ENCODE data around the gene ERP27. TPM values are rescaled to one million over a fixed set of nuclear protein-coding genes. Genes with fewer than 3 reads are reported as not detected.

Gene ERP27
- total RNA-seq, 1 donor from 2014 or later, result 1.0 TPM

DNA sequence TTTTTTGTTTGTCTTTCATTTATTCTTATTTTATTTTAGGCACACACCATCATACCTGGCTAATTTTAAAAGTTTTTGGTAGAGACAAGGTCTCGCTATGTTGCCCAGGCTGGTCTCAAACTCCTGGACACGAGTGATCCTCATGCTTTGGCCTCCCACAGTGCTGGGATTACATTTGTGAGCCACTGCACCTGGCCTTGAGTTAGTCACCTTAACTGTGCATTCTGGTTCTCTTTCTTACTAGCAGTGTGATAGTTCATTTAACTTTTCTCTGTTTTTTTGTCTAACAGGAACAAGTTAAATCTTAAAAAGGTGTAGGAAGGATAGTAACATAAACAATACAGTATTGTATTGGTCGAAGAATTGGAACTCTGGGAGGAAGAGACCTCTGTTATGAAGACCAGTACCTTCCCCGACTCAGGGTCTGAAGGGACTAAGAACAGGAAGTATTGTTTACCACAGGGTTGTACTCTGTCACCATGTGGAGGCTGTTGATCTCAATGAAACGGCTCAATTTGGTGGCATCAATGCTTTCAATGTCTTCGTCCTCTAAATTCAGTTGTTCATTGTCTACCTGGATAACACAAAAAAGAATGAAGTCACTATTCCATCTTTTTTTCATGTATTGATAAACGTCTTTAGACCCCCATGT is 17.7 kb downstream of the ERP27 start:
- Histone ChIP-seq H3K79me2 (ENCODE audit: insufficient read depth, low read length) (no peaks in the 10 kb centered on the region), H3K4me3 (ENCODE audit: insufficient read depth, low read depth, low read length) (no peak overlapping the region), H2AFZ (ENCODE audit: low read depth, low read length) (no peak overlapping the region), H3K4me1 (ENCODE audit: insufficient read depth, low read length) (no peaks in the 10 kb centered on the region), H3K36me3 (ENCODE audit: insufficient read depth, low read length) (no peaks in the 10 kb centered on the region), H3K27ac (ENCODE audit: low read depth, low read length) (no peak overlapping the region), H3K4me2 (ENCODE audit: low read length) (no peak overlapping the region), H4K20me1 (ENCODE audit: insufficient read depth, low read length) (no peaks in the 10 kb centered on the region), H3K9me3 (ENCODE audit: insufficient read depth, low read depth, low read length) (no peaks in the 10 kb centered on the region), H3K27me3 (ENCODE audit: insufficient read depth, low read length) (no peaks in the 10 kb centered on the region), H3K9ac (ENCODE audit: low read length) (no peak overlapping the region)
- no peaks in the 10 kb centered on the region for H3K36me3 Mint-ChIP-seq (ENCODE audit: low read depth, unreplicated experiment)
- no peak for DNase-seq (ENCODE audit: low read depth)
- H3K4me1 Mint-ChIP-seq (ENCODE audit: low read depth, unreplicated experiment), result no peaks in the 10 kb centered on the region
- no peak overlapping the region for H3K4me3 Mint-ChIP-seq (ENCODE audit: unreplicated experiment)
- no peak for FAIRE-seq
- peaks cover 3% of the 10 kb centered on the region for H3K27me3 Mint-ChIP-seq (ENCODE audit: low read depth, unreplicated experiment)
- H3K9me3 Mint-ChIP-seq (ENCODE audit: unreplicated experiment), result no peaks in the 10 kb centered on the region
- no peak overlapping the region for H3K27ac Mint-ChIP-seq (ENCODE audit: unreplicated experiment)
- no peak for TF ChIP-seq EZH2 (IDR thresholded peaks at IDR 0.05; ENCODE audit: insufficient read depth, low read length)
- TF ChIP-seq, protein P1, sequence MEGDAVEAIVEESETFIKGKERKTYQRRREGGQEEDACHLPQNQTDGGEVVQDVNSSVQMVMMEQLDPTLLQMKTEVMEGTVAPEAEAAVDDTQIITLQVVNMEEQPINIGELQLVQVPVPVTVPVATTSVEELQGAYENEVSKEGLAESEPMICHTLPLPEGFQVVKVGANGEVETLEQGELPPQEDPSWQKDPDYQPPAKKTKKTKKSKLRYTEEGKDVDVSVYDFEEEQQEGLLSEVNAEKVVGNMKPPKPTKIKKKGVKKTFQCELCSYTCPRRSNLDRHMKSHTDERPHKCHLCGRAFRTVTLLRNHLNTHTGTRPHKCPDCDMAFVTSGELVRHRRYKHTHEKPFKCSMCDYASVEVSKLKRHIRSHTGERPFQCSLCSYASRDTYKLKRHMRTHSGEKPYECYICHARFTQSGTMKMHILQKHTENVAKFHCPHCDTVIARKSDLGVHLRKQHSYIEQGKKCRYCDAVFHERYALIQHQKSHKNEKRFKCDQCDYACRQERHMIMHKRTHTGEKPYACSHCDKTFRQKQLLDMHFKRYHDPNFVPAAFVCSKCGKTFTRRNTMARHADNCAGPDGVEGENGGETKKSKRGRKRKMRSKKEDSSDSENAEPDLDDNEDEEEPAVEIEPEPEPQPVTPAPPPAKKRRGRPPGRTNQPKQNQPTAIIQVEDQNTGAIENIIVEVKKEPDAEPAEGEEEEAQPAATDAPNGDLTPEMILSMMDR (IDR thresholded peaks at IDR 0.05; ENCODE audit: insufficient read depth, low read depth, low read length), result no peak

DNA sequence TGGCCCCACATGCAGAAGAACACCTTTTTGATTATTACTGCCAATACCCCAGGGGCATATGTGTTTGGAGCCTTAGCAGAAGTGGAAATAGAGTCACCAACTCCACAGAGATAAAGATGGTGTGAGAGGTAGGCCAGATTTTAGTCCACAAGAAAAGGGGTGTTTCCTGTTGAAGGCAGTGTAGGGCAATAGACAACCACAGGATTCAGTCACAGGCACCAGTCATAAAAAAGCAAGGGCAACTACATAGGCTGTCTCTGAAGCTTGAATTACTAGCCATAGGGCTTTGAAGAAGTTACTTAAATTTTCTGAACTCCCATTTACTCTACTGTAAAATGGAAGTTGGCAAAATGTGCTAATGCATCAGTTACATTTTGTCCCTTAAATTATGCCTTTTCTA is 18.9 kb downstream of the ERP27 start:
- H3K27me3 Mint-ChIP-seq (ENCODE audit: low read depth, unreplicated experiment), result peaks cover 3% of the 10 kb centered on the region
- no peaks in the 10 kb centered on the region for H3K9me3 ChIP-seq (ENCODE audit: insufficient read depth, low read depth, low read length)
- no peaks in the 10 kb centered on the region for H3K27me3 ChIP-seq (ENCODE audit: insufficient read depth, low read length)
- no peak overlapping the region for H3K9ac ChIP-seq (ENCODE audit: low read length)
- H3K9me3 Mint-ChIP-seq (ENCODE audit: unreplicated experiment), result no peaks in the 10 kb centered on the region
- DNase-seq (ENCODE audit: low read depth) (no peak), FAIRE-seq (no peak)
- no peaks in the 10 kb centered on the region for H3K36me3 ChIP-seq (ENCODE audit: insufficient read depth, low read length)
- no peaks in the 10 kb centered on the region for H3K79me2 ChIP-seq (ENCODE audit: insufficient read depth, low read length)
- H3K4me2 ChIP-seq (ENCODE audit: low read length), result no peak overlapping the region
- no peak overlapping the region for H2AFZ ChIP-seq (ENCODE audit: low read depth, low read length)
- H3K36me3 Mint-ChIP-seq (ENCODE audit: low read depth, unreplicated experiment), result no peaks in the 10 kb centered on the region
- H3K4me1 Mint-ChIP-seq (ENCODE audit: low read depth, unreplicated experiment), result no peaks in the 10 kb centered on the region
- no peak overlapping the region for H3K27ac Mint-ChIP-seq (ENCODE audit: unreplicated experiment)
- no peaks in the 10 kb centered on the region for H3K4me1 ChIP-seq (ENCODE audit: insufficient read depth, low read length)
- H3K27ac ChIP-seq (ENCODE audit: low read depth, low read length), result no peak overlapping the region
- no peak overlapping the region for H3K4me3 ChIP-seq (ENCODE audit: insufficient read depth, low read depth, low read length)
- TF ChIP-seq, protein P1 (IDR thresholded peaks at IDR 0.05; ENCODE audit: insufficient read depth, low read depth, low read length), result no peak
- no peak for TF ChIP-seq EZH2 (IDR thresholded peaks at IDR 0.05; ENCODE audit: insufficient read depth, low read length)
- H3K4me3 Mint-ChIP-seq (ENCODE audit: unreplicated experiment), result no peak overlapping the region
- no peaks in the 10 kb centered on the region for H4K20me1 ChIP-seq (ENCODE audit: insufficient read depth, low read length)

DNA sequence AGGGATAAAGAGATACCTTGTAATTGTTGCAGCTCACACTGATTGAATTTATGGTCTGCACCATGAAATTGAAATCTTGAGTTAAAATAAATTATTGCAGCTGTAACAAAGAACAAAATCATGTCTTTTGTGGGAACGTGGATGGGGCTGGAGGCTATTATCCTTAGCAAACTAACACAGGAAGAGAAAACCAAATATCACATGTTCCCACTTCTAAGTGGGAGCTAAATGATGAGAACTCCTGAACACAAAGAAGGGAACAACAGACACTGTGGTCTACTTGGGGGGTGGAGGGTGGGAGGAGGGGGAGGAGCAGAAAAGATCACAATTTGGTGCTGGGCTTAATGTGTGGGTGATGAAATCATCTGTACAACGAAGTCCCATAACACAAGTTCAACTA is 22.6 kb downstream of the ERP27 start:
- H3K4me2 ChIP-seq (ENCODE audit: low read length), result no peak overlapping the region
- no peak overlapping the region for H3K4me3 ChIP-seq (ENCODE audit: insufficient read depth, low read depth, low read length)
- peaks cover 3% of the 10 kb centered on the region for H3K4me1 ChIP-seq (ENCODE audit: insufficient read depth, low read length)
- no peak overlapping the region for H3K27ac Mint-ChIP-seq (ENCODE audit: unreplicated experiment)
- H3K36me3 ChIP-seq (ENCODE audit: insufficient read depth, low read length), result no peaks in the 10 kb centered on the region
- no peak overlapping the region for H3K27ac ChIP-seq (ENCODE audit: low read depth, low read length)
- H3K9me3 Mint-ChIP-seq (ENCODE audit: unreplicated experiment), result no peaks in the 10 kb centered on the region
- DNase-seq (ENCODE audit: low read depth), result no peak
- peaks cover under 1% of the 10 kb centered on the region for H3K4me1 Mint-ChIP-seq (ENCODE audit: low read depth, unreplicated experiment)
- no peaks in the 10 kb centered on the region for H3K36me3 Mint-ChIP-seq (ENCODE audit: low read depth, unreplicated experiment)
- FAIRE-seq, result no peak
- H4K20me1 ChIP-seq (ENCODE audit: insufficient read depth, low read length), result no peaks in the 10 kb centered on the region
- peaks cover 3% of the 10 kb centered on the region for H3K27me3 Mint-ChIP-seq (ENCODE audit: low read depth, unreplicated experiment)
- no peak overlapping the region for H3K4me3 Mint-ChIP-seq (ENCODE audit: unreplicated experiment)
- H3K27me3 ChIP-seq (ENCODE audit: insufficient read depth, low read length), result no peaks in the 10 kb centered on the region
- no peaks in the 10 kb centered on the region for H3K79me2 ChIP-seq (ENCODE audit: insufficient read depth, low read length)
- no peak overlapping the region for H2AFZ ChIP-seq (ENCODE audit: low read depth, low read length)
- no peak overlapping the region for H3K9ac ChIP-seq (ENCODE audit: low read length)
- no peaks in the 10 kb centered on the region for H3K9me3 ChIP-seq (ENCODE audit: insufficient read depth, low read depth, low read length)
- TF ChIP-seq, protein P1 (IDR thresholded peaks at IDR 0.05; ENCODE audit: insufficient read depth, low read depth, low read length), result no peak
- TF ChIP-seq EZH2 (IDR thresholded peaks at IDR 0.05; ENCODE audit: insufficient read depth, low read length), result no peak

Data from astrocyte (in vitro differentiated cells and primary cell).